ENCODE data around the gene ZNF318. TPM values are rescaled to one million over a fixed set of nuclear protein-coding genes. Genes with fewer than 3 reads are reported as not detected.

The ZNF318 gene
- total RNA-seq, 1 donor from 2014 or later: 17.6 TPM

- H3K27ac Mint-ChIP-seq: no peak overlapping the region
- H3K9me3 Mint-ChIP-seq: no peaks in the 10 kb centered on the region
Observed at GRCh38 chr6:43311666-43312065, 57.8 kb downstream of the ZNF318 start.

GRCh38 chr6:43310624-43311023, 58.8 kb downstream of the ZNF318 start:
- H3K4me1 ChIP-seq: peaks cover 9% of the 10 kb centered on the region
- H3K27me3 Mint-ChIP-seq (ENCODE audit: insufficient read depth, low read depth): peaks cover 13% of the 10 kb centered on the region

More at GRCh38 chr6:43311666-43312065, 57.8 kb downstream of the ZNF318 start:
- H3K79me2 ChIP-seq (ENCODE audit: low read depth): no peaks in the 10 kb centered on the region
- Mint-ChIP-seq H3K4me3 (no peak overlapping the region), H3K4me1 (peaks cover 7% of the 10 kb centered on the region), H3K36me3 (no peaks in the 10 kb centered on the region), H3K27me3 (ENCODE audit: insufficient read depth, low read depth) (peaks cover 13% of the 10 kb centered on the region)
- no peaks in the 10 kb centered on the region for H4K20me1 ChIP-seq (ENCODE audit: low read depth)
- H2AFZ ChIP-seq (replicated peaks): no peak overlapping the region
- DNase-seq (ENCODE audit: low spot score): no peak
- peaks cover 9% of the 10 kb centered on the region for H3K4me1 ChIP-seq
- no peak overlapping the region for H3K4me3 ChIP-seq
- no peak overlapping the region for H3K27ac ChIP-seq
- no peak overlapping the region for H3K4me2 ChIP-seq
- no peak overlapping the region for H3K9ac ChIP-seq
- no peaks in the 10 kb centered on the region for H3K9me3 ChIP-seq (ENCODE audit: low read depth)
- TF ChIP-seq EZH2 (IDR thresholded peaks at IDR 0.05) (no peak), EZH2phosphoT487 (IDR thresholded peaks at IDR 0.05) (no peak), CTCF (IDR thresholded peaks at IDR 0.05) (no peak)
- no peaks in the 10 kb centered on the region for H3K27me3 ChIP-seq
- H3K36me3 ChIP-seq: no peaks in the 10 kb centered on the region
- H3F3A ChIP-seq (ENCODE audit: low read depth): no peaks in the 10 kb centered on the region

GRCh38 chr6:43310134-43310533, 59.3 kb downstream of the ZNF318 start:
- Mint-ChIP-seq H3K4me1 (peaks cover 7% of the 10 kb centered on the region), H3K36me3 (no peaks in the 10 kb centered on the region), H3K27me3 (ENCODE audit: insufficient read depth, low read depth) (peaks cover 15% of the 10 kb centered on the region), H3K9me3 (no peaks in the 10 kb centered on the region), H3K27ac (no peak overlapping the region), H3K4me3 (no peak overlapping the region)
- Histone ChIP-seq H3K4me2 (no peak overlapping the region), H2AFZ (replicated peaks) (no peak overlapping the region), H3K79me2 (ENCODE audit: low read depth) (no peaks in the 10 kb centered on the region), H3F3A (ENCODE audit: low read depth) (no peaks in the 10 kb centered on the region), H3K36me3 (no peaks in the 10 kb centered on the region), H3K9me3 (ENCODE audit: low read depth) (no peaks in the 10 kb centered on the region), H3K4me3 (no peak overlapping the region), H3K9ac (no peak overlapping the region), H4K20me1 (ENCODE audit: low read depth) (no peaks in the 10 kb centered on the region), H3K27ac (no peak overlapping the region), H3K4me1 (peaks cover 9% of the 10 kb centered on the region), H3K27me3 (no peaks in the 10 kb centered on the region)
- no peak for DNase-seq (ENCODE audit: low spot score)
- no peak for TF ChIP-seq EZH2 (IDR thresholded peaks at IDR 0.05)
- TF ChIP-seq CTCF (IDR thresholded peaks at IDR 0.05): no peak
- no peak for TF ChIP-seq EZH2phosphoT487 (IDR thresholded peaks at IDR 0.05)

More at GRCh38 chr6:43310624-43311023, 58.8 kb downstream of the ZNF318 start:
- H3K36me3 ChIP-seq: no peaks in the 10 kb centered on the region
- H3K4me1 Mint-ChIP-seq: peaks cover 7% of the 10 kb centered on the region
- no peaks in the 10 kb centered on the region for H3K36me3 Mint-ChIP-seq
- DNase-seq (ENCODE audit: low spot score): no peak
- no peak overlapping the region for H3K27ac Mint-ChIP-seq
- no peak overlapping the region for H2AFZ ChIP-seq (replicated peaks)
- no peaks in the 10 kb centered on the region for H3K79me2 ChIP-seq (ENCODE audit: low read depth)
- H4K20me1 ChIP-seq (ENCODE audit: low read depth): no peaks in the 10 kb centered on the region
- H3K9me3 ChIP-seq (ENCODE audit: low read depth): no peaks in the 10 kb centered on the region
- no peak overlapping the region for H3K4me3 ChIP-seq
- no peaks in the 10 kb centered on the region for H3F3A ChIP-seq (ENCODE audit: low read depth)
- no peak overlapping the region for H3K9ac ChIP-seq
- TF ChIP-seq CTCF (IDR thresholded peaks at IDR 0.05): no peak
- TF ChIP-seq EZH2 (IDR thresholded peaks at IDR 0.05): no peak
- TF ChIP-seq EZH2phosphoT487 (IDR thresholded peaks at IDR 0.05): no peak
- no peak overlapping the region for H3K4me3 Mint-ChIP-seq
- no peak overlapping the region for H3K27ac ChIP-seq
- H3K27me3 ChIP-seq: no peaks in the 10 kb centered on the region
- no peak overlapping the region for H3K4me2 ChIP-seq
- no peaks in the 10 kb centered on the region for H3K9me3 Mint-ChIP-seq

Measured in neural progenitor cell (in vitro differentiated cells).